H1 (cell line): Measurements from ENCODE around the gene CAV3. TPM values are rescaled to one million over a fixed set of nuclear protein-coding genes. Genes with fewer than 3 reads are reported as not detected.

Source experiments
- BRCA1 ChIP-seq: IDR thresholded peaks from 2 replicates; pipeline ENCODE4 v1.6.1; 2012; ENCODE audit warnings: low read depth, low read length, improper control_type of control experiment
- EP300 ChIP-seq, 2 experiments: IDR thresholded peaks; 1 replicate in 1 of 2; 2 replicates in 1 of 2; pipeline ENCODE4 v1.6.1; 2011 to 2012; ENCODE audit warnings: low read depth in 2 of 2, low read length in 2 of 2, mild to moderate bottlenecking in 2 of 2, borderline replicate concordance in 1 of 2, inconsistent platforms in 1 of 2, moderate library complexity in 1 of 2
- JUND ChIP-seq: IDR thresholded peaks from 2 replicates; pipeline ENCODE4 v1.6.1; 2011; ENCODE audit warnings: mild to moderate bottlenecking, improper control_type of control experiment, low read length
- RAD21 ChIP-seq, 2 experiments: IDR thresholded peaks in 1 of 2; conservative IDR thresholded peaks in 1 of 2; 2 replicates each; pipeline ENCODE4 v1.6.1; 2011; ENCODE audit warnings: low read depth in 2 of 2, low read length in 2 of 2, improper control_type of control experiment in 1 of 2, inconsistent platforms in 1 of 2, mild to moderate bottlenecking in 1 of 2, moderate library complexity in 1 of 2
- SIRT6 ChIP-seq: IDR thresholded peaks from one replicate; pipeline ENCODE4 v1.7.1; 2012; ENCODE audit warnings: low read length, inconsistent platforms
- TCF12 ChIP-seq: IDR thresholded peaks from 2 replicates; pipeline ENCODE4 v1.6.1; 2011; ENCODE audit warnings: low read depth, mild to moderate bottlenecking, low read length
- ZNF274 ChIP-seq: IDR thresholded peaks from 2 replicates; pipeline ENCODE4 v1.7.0; 2012; ENCODE audit warnings: low read length, borderline replicate concordance; ENCODE audit errors: extremely low read depth
- polyA plus RNA-seq, 7 experiments: library from polyadenylated mRNA; depleted of rRNA in 3 of 7; stranded (reverse) in 5 of 7; unstranded in 2 of 7; fragments of >200 nt in 5 of 7; fragments of 200-250 nt in 2 of 7; gene quantifications; 1 replicate in 5 of 7; 2 replicates in 1 of 7; 4 replicates in 1 of 7; pipeline versions ENCODE4 v1.2.1 to v1.2.3, GENCODE V29; 2011 to 2013; ENCODE audit warnings: missing spikeins in 2 of 7, mixed read lengths in 2 of 7
- total RNA-seq: library from RNA; stranded (reverse); fragmentation: NEBNext Ultra II Directional; extraction: Animal tissue kit (Norgen Biotek cat#: 25700); gene quantifications from 2 replicates; pipeline ENCODE4 v1.2.1, GENCODE V29; 2021

CAV3 gene
- total and polyA plus RNA-seq, 2 of the 8 experiments (the other 6 are each of a cell fraction or from before 2014, with no cell fraction given) = not detected

- no peak for TF ChIP-seq ZNF274
- no peak for TF ChIP-seq RAD21 (IDR thresholded peaks at IDR 0.05 in 1 of 2, conservative IDR thresholded peaks at IDR 0.05 in 1 of 2; ENCODE audit: low read depth in 2 of 2, low read length in 2 of 2)
- no peak for TF ChIP-seq SIRT6
- TF ChIP-seq TCF12 = no peak
- TF ChIP-seq BRCA1 = no peak
- TF ChIP-seq EP300 (IDR thresholded peaks at IDR 0.05; ENCODE audit: borderline replicate concordance in 1 of 2, low read depth in 2 of 2, low read length in 2 of 2) = no peak
- TF ChIP-seq JUND = no peak
These were observed 30.9 kb downstream of the CAV3 start (continued) for GRCh38 chr3:8764528-8764927.
